ENCODE data around the gene KCNS3. TPM values are rescaled to one million over a fixed set of nuclear protein-coding genes. Genes with fewer than 3 reads are reported as not detected.
A peak's percentile ranks its signal among the peaks of the same experiment; 100 is the strongest.

KCNS3 gene, protein sequence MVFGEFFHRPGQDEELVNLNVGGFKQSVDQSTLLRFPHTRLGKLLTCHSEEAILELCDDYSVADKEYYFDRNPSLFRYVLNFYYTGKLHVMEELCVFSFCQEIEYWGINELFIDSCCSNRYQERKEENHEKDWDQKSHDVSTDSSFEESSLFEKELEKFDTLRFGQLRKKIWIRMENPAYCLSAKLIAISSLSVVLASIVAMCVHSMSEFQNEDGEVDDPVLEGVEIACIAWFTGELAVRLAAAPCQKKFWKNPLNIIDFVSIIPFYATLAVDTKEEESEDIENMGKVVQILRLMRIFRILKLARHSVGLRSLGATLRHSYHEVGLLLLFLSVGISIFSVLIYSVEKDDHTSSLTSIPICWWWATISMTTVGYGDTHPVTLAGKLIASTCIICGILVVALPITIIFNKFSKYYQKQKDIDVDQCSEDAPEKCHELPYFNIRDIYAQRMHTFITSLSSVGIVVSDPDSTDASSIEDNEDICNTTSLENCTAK
- polyA plus RNA-seq (2013, experiment 1 of 2), result 5.2 TPM
- polyA plus RNA-seq (2013, experiment 2 of 2), result 5.2 TPM

DNA sequence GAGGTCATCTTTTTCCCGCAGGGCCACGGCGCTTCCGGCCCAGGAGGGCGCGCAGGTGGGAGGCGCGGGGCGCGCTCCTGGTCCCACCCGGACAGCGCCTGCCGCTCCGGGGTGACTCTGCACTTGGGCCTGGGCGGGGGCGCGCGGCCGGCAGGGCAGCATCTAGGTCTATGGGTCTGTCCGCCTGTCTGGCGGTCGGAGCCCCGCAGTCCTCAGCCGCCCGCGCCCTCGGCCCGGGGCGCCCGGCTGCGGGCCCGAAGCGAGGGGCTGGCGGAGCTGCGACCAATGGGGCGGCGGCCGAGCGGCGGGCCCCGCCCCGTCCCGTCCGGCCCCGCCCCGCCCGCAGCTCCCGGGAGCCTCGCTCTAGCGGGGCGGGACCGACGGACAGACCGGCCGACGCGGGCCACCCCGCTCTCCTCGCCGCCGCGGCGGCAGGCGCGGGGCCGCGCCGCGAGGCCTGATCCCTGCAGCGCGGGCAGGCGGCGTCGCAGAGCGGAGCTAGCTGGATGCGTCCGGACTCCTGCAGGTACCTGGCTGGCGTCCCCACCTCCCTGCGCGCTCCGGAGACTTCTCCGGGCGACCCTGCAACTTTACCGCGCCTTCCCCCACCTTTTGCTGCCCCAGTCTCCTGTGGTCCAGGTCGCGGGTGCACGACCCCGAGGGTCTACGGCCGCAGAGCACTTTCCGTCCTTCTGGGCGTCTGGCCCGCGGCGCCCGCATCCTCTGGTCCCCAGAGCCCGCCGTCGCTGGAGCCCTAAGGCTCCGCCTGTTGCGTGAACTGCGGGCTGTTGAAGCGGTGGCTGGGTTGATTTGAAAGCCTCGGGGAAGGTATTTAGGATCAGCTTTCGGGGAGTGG, at the start of gene KCNS3:
TSS of gene KCNS3 (plus strand) at position 387 of the 856 bp plus-strand sequence. CDS start 52,342 bp downstream, outside the sequence.
- peaks cover 14% of the 10 kb centered on the region for H3K79me1 ChIP-seq (replicated peaks; ENCODE audit: low read length, poor library complexity, severe bottlenecking)
- peak within 1 kb of the TSS in 1 of 2 experiments; percentile 45 for H2BK12ac ChIP-seq (ENCODE audit: low read length in 2 of 2)
- no peak within 1 kb of the TSS for H3K14ac ChIP-seq (ENCODE audit: low read length in 2 of 2)
- no peak within 1 kb of the TSS for H3K27ac ChIP-seq (ENCODE audit: low read length, poor library complexity, severe bottlenecking)
- peak within 1 kb of the TSS; percentile 46 for H2BK15ac ChIP-seq (ENCODE audit: low read depth, poor library complexity, severe bottlenecking)
- no peak within 1 kb of the TSS for H4K91ac ChIP-seq (ENCODE audit: low read length)
- no peaks in the 10 kb centered on the region for H3K36me3 ChIP-seq (ENCODE audit: control insufficient read depth in 1 of 2, insufficient read depth in 2 of 2, low read depth in 1 of 2, low read length in 2 of 2)
- peak within 1 kb of the TSS; percentile 70 for H3K4me2 ChIP-seq (ENCODE audit: low read length, poor library complexity, severe bottlenecking)
- peaks cover 17% of the 10 kb centered on the region for H3K4me1 ChIP-seq (ENCODE audit: control insufficient read depth, insufficient read depth, low read depth, low read length)
- no peak within 1 kb of the TSS for H2AK5ac ChIP-seq (ENCODE audit: low read length, severe bottlenecking)
- peaks cover 23 to 68% of the 10 kb centered on the region in 2 experiments for H3K27me3 ChIP-seq (ENCODE audit: control insufficient read depth in 1 of 2, insufficient read depth in 1 of 2, low read length in 2 of 2)
- 0% methylated on average over 51 of the region's 106 CpGs for WGBS
- no peak within 1 kb of the TSS for H2BK5ac ChIP-seq (ENCODE audit: low read depth, low read length, poor library complexity, severe bottlenecking)
- H3K9me3 ChIP-seq (ENCODE audit: control insufficient read depth, low read length), result no peaks in the 10 kb centered on the region
- peak within 1 kb of the TSS in 1 of 2 experiments; percentile 85 for H3K23ac ChIP-seq (ENCODE audit: low read length in 2 of 2)
- H4K8ac ChIP-seq (ENCODE audit: low read length), result no peak within 1 kb of the TSS
- peak; percentile 33 for DNase-seq
- peak within 1 kb of the TSS; percentile 80 to 82 for H3K4me3 ChIP-seq (ENCODE audit: insufficient read depth in 1 of 2, low read depth in 1 of 2, low read length in 2 of 2)
- H3K9ac ChIP-seq (ENCODE audit: low read length), result peak within 1 kb of the TSS; percentile 60
- peak within 1 kb of the TSS; percentile 18 to 77 for H3K18ac ChIP-seq (ENCODE audit: low read depth in 1 of 2, low read length in 2 of 2)
- H2AFZ ChIP-seq (ENCODE audit: low read depth, low read length), result peak within 1 kb of the TSS; percentile 58
- no peak within 1 kb of the TSS for H3K4ac ChIP-seq (ENCODE audit: low read depth in 1 of 2, low read length in 2 of 2)
- H2BK120ac ChIP-seq (ENCODE audit: low read depth, low read length), result no peak within 1 kb of the TSS

DNA sequence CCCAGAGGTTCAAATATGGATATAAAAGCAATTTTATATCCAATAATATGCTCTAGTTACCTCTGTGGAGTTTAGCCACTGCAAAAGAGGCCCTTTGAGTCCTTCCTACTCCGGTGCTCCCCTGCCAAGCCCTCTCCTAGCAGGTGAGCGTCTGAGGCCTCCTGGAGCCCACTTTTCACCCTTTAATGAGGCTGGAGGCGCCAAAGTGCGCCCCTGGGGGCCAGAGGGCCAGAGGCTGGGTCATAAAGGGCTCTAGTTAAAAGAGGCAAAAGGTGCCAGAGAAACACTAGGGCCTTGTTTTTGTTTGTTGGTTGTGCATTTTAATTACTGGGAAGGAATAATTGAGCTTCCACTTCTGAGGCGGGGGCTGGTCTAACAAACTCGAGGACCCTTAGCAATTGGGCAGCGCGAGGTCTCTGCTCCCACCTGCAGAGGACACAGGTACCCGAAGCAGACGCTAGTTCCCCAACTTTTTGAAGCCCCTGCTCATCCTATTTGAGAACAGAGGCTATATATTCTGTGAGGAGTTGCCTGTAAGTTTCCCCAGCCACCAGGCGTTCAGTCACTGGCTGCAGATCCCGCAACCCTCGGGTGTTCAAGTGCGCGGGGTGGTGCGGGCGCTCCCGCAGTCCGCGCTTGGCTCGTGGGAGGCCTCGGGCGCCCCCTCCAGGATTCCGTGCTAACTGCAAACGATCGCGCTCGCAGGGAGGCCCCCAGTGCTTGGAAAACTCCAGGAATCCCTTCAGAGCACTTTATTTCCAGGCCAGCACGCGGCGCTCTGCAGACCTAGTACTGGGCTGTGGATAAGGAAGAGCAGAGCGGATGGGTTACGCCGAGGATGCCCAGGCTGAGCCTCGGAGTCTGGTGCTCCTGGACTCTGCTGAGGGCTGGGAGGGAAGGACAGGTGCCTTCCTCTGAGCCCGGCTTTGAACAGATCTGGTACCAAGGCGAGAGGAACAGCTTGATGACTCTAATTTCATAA, 48.1 kb upstream of the KCNS3 start:
- Histone ChIP-seq H4K91ac (ENCODE audit: low read length) (no peak overlapping the region), H2BK12ac (ENCODE audit: low read length in 2 of 2) (no peak overlapping the region), H4K8ac (ENCODE audit: low read length) (no peak overlapping the region), H3K9ac (ENCODE audit: low read length) (peak overlapping the region; percentile 56), H3K79me1 (replicated peaks; ENCODE audit: low read length, poor library complexity, severe bottlenecking) (no peaks in the 10 kb centered on the region), H2BK120ac (ENCODE audit: low read depth, low read length) (no peak overlapping the region), H3K27ac (ENCODE audit: low read length, poor library complexity, severe bottlenecking) (no peak overlapping the region), H3K4me2 (ENCODE audit: low read length, poor library complexity, severe bottlenecking) (peak overlapping the region; percentile 89), H3K4ac (ENCODE audit: low read depth in 1 of 2, low read length in 2 of 2) (peak overlapping the region in 1 of 2 experiments; percentile 44), H3K36me3 (ENCODE audit: control insufficient read depth in 1 of 2, insufficient read depth in 2 of 2, low read depth in 1 of 2, low read length in 2 of 2) (no peaks in the 10 kb centered on the region), H3K18ac (ENCODE audit: low read depth in 1 of 2, low read length in 2 of 2) (no peak overlapping the region), H2AK5ac (ENCODE audit: low read length, severe bottlenecking) (no peak overlapping the region), H3K23ac (ENCODE audit: low read length in 2 of 2) (no peak overlapping the region), H2AFZ (ENCODE audit: low read depth, low read length) (peak overlapping the region; percentile 72), H3K27me3 (ENCODE audit: control insufficient read depth in 1 of 2, insufficient read depth in 1 of 2, low read length in 2 of 2) (peaks cover 0 to 22% of the 10 kb centered on the region in 2 experiments), H2BK15ac (ENCODE audit: low read depth, poor library complexity, severe bottlenecking) (no peak overlapping the region), H3K9me3 (ENCODE audit: control insufficient read depth, low read length) (no peaks in the 10 kb centered on the region), H3K4me3 (ENCODE audit: insufficient read depth in 1 of 2, low read depth in 1 of 2, low read length in 2 of 2) (peak overlapping the region in 1 of 2 experiments; percentile 60), H2BK5ac (ENCODE audit: low read depth, low read length, poor library complexity, severe bottlenecking) (no peak overlapping the region), H3K4me1 (ENCODE audit: control insufficient read depth, insufficient read depth, low read depth, low read length) (peaks cover 6% of the 10 kb centered on the region), H3K14ac (ENCODE audit: low read length in 2 of 2) (no peak overlapping the region)
- peak; percentile 85 for DNase-seq
- WGBS, result 16% methylated on average over 37 of the region's 37 CpGs

DNA sequence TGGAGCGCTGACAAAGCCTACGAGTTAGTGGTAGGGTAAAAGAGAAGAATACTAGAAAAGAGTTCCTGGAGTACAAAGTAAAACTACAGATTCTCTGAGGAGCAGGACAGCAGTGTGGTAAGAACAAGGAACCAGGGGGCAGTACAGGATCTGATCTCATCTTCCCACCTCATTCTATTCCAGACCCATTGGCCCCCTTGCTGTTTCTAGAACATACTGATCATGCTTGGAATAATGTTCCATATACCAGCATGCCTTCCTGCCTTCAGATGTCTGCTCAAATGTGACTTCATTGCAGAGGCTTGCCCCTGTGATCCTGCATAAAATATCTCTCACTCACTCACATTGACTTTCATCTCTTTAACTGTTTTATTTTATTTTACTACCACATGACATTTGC, 43.0 kb upstream of the KCNS3 start:
- H4K8ac ChIP-seq (ENCODE audit: low read length), result no peak overlapping the region
- H3K36me3 ChIP-seq (ENCODE audit: control insufficient read depth in 1 of 2, insufficient read depth in 2 of 2, low read depth in 1 of 2, low read length in 2 of 2), result no peaks in the 10 kb centered on the region
- H3K79me1 ChIP-seq (replicated peaks; ENCODE audit: low read length, poor library complexity, severe bottlenecking), result no peaks in the 10 kb centered on the region
- no peak overlapping the region for H4K91ac ChIP-seq (ENCODE audit: low read length)
- H2BK12ac ChIP-seq (ENCODE audit: low read length in 2 of 2), result no peak overlapping the region
- WGBS, result 97% methylated on average over 2 of the region's 2 CpGs
- H3K23ac ChIP-seq (ENCODE audit: low read length in 2 of 2), result no peak overlapping the region
- H3K27me3 ChIP-seq (ENCODE audit: control insufficient read depth in 1 of 2, insufficient read depth in 1 of 2, low read length in 2 of 2), result peaks cover 0 to 10% of the 10 kb centered on the region in 2 experiments
- no peak overlapping the region for H3K4ac ChIP-seq (ENCODE audit: low read depth in 1 of 2, low read length in 2 of 2)
- no peak overlapping the region for H2BK120ac ChIP-seq (ENCODE audit: low read depth, low read length)
- H2BK5ac ChIP-seq (ENCODE audit: low read depth, low read length, poor library complexity, severe bottlenecking), result no peak overlapping the region
- H3K4me1 ChIP-seq (ENCODE audit: control insufficient read depth, insufficient read depth, low read depth, low read length), result peaks cover 3% of the 10 kb centered on the region
- no peak overlapping the region for H2AFZ ChIP-seq (ENCODE audit: low read depth, low read length)
- no peak overlapping the region for H3K18ac ChIP-seq (ENCODE audit: low read depth in 1 of 2, low read length in 2 of 2)
- no peak for DNase-seq
- no peak overlapping the region for H3K4me3 ChIP-seq (ENCODE audit: insufficient read depth in 1 of 2, low read depth in 1 of 2, low read length in 2 of 2)
- H3K9me3 ChIP-seq (ENCODE audit: control insufficient read depth, low read length), result no peaks in the 10 kb centered on the region
- no peak overlapping the region for H2BK15ac ChIP-seq (ENCODE audit: low read depth, poor library complexity, severe bottlenecking)
- no peak overlapping the region for H3K9ac ChIP-seq (ENCODE audit: low read length)
- no peak overlapping the region for H2AK5ac ChIP-seq (ENCODE audit: low read length, severe bottlenecking)
- H3K4me2 ChIP-seq (ENCODE audit: low read length, poor library complexity, severe bottlenecking), result no peak overlapping the region
- H3K14ac ChIP-seq (ENCODE audit: low read length in 2 of 2), result no peak overlapping the region
- no peak overlapping the region for H3K27ac ChIP-seq (ENCODE audit: low read length, poor library complexity, severe bottlenecking)
